HEK293T (cell line): ENCODE results near the gene CLOCK.

Experiments
- BHLHE40 ChIP-seq: fragments of 450-650 bp; IDR thresholded peaks from 2 replicates; pipeline ENCODE4 v1.6.1; 2016; ENCODE audit warnings: mild to moderate bottlenecking, moderate library complexity, borderline replicate concordance
- CTBP1 ChIP-seq: fragments of 450-650 bp; IDR thresholded peaks from 2 replicates; pipeline ENCODE4 v1.6.1; 2016; ENCODE audit warnings: borderline replicate concordance
- ELF4 ChIP-seq: fragments of 450-650 bp; IDR thresholded peaks from 2 replicates; pipeline ENCODE4 v1.6.1; 2017; ENCODE audit warnings: antibody characterized with exemption
- FOXK2 ChIP-seq: fragments of 450-650 bp; IDR thresholded peaks from 2 replicates; pipeline ENCODE4 v1.6.1; 2016; ENCODE audit warnings: mild to moderate bottlenecking
- NFRKB ChIP-seq: fragments of 450-650 bp; IDR thresholded peaks from 2 replicates; pipeline ENCODE4 v1.6.1; 2016; ENCODE audit warnings: mild to moderate bottlenecking, moderate library complexity
- PKNOX1 ChIP-seq: fragments of 450-650 bp; IDR thresholded peaks from 2 replicates; pipeline ENCODE4 v1.6.1; 2016
- SP1 ChIP-seq: fragments of 450-650 bp; IDR thresholded peaks from 2 replicates; pipeline ENCODE4 v1.6.1; 2017
- SUZ12 ChIP-seq: fragments of 450-650 bp; IDR thresholded peaks from 2 replicates; pipeline ENCODE4 v1.6.1; 2016; ENCODE audit warnings: mild to moderate bottlenecking
- TARDBP ChIP-seq: fragments of 450-650 bp; IDR thresholded peaks from 2 replicates; pipeline ENCODE4 v1.6.1; 2016

- TF ChIP-seq SUZ12 (no peak), TARDBP (no peak), CTBP1 (no peak), SP1 (no peak), BHLHE40 (no peak), PKNOX1 (no peak), NFRKB (no peak), ELF4 (no peak), FOXK2 (no peak)
These were observed 109.3 kb downstream of the CLOCK start for GRCh38 chr4:55437356-55437796.
